Esophagus muscularis mucosa (tissue), 4 donors: ENCODE data around the gene HRCT1.

Source experiments
- CTCF ChIP-seq, 3 experiments: fragments of 200-600 bp in 2 of 3; fragments of 450-650 bp in 1 of 3; sonication (generic) in 2 of 3; IDR thresholded peaks; one replicate each; pipeline ENCODE4 v1.5.1; 2017 to 2019; ENCODE audit warnings: antibody characterized with exemption in 3 of 3, mild to moderate bottlenecking in 2 of 3, moderate library complexity in 1 of 3
- EP300 ChIP-seq: sonication (generic); formaldehyde crosslinking; IDR thresholded peaks from one replicate; pipeline ENCODE4 v1.6.1; 2017; ENCODE audit warnings: antibody characterized with exemption
- POLR2A ChIP-seq: fragments of 450-650 bp; IDR thresholded peaks from one replicate; pipeline ENCODE4 v1.6.1; 2017; ENCODE audit warnings: antibody characterized with exemption, moderate library complexity, mild to moderate bottlenecking, low read depth
- POLR2AphosphoS5 ChIP-seq, 2 donors: sonication (generic); formaldehyde crosslinking; IDR thresholded peaks; one replicate each; pipeline ENCODE4 v1.6.1; 2017; ENCODE audit warnings: antibody characterized with exemption in 2 of 2

GRCh38 chr9:35945341-35946018 lies 39.5 kb downstream of the HRCT1 start:
- TF ChIP-seq CTCF (IDR thresholded peaks at IDR 0.05) (peak; percentile 82 to 90 (median 86)), POLR2AphosphoS5 (IDR thresholded peaks at IDR 0.05) (peak; percentile 53 to 54), POLR2A (no peak), EP300 (no peak)
